ENCODE measurements around the gene TVP23C.

TVP23C gene

DNA sequence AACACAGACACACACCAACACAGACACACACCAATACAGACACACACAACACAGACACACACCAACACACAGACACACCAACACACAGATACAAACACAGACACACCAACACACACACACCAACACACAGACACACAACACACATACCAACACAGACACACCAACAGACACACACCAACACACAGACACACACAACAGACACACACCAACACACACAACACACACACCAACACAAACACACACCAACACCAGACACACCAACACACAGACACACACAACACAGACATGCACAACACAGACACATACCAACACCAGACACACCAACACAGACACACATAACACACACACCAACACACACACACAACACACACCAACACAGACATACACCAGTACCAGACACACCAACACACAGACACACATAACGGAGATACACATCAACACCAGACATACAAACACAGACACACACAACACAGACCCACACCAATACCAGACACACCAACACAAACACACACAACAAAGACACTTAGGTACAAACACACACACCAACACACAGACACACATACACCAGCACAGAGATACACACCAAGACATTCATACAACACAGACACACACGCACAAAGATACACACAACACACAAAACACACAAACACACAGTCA is 98.1 kb downstream of the TVP23C start:
- no peak for DNase-seq (ENCODE audit: low read depth)

DNA sequence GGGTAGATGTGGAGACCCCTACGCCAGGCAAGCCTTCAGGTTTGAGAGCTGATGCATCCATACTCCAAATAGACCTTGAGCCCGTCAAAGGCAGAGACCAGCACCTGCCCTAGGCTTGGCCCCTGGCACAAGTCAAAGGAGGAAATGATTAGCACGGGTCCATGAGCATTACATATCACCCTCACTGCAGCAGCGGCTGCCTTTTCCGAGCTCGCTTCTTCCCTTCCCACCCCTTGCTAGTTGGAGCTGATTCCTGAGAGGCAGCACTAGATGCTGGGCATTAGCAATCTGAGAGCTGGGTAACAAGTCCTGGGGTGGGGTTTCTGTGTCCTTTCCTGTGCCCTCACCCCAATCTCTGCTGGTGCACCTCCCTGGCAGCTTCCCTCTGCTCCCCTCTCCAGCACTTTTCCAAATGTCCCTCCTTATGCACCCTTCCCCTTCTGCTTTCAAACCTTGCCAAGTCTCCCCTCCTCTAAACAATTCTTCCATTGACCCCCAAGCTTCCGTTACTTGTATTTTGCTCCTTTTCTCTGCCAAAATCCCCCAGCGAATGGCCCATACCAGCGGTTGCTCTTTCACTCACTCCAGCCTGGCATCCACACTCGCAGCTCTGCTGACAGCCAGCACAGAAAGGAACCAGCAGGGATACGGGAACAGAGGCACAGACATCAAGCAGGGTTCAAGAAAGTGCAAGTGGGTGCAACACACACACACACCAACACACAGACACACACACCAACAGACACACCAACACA is 98.9 kb downstream of the TVP23C start:
- DNase-seq (ENCODE audit: low read depth) = no peak

DNA sequence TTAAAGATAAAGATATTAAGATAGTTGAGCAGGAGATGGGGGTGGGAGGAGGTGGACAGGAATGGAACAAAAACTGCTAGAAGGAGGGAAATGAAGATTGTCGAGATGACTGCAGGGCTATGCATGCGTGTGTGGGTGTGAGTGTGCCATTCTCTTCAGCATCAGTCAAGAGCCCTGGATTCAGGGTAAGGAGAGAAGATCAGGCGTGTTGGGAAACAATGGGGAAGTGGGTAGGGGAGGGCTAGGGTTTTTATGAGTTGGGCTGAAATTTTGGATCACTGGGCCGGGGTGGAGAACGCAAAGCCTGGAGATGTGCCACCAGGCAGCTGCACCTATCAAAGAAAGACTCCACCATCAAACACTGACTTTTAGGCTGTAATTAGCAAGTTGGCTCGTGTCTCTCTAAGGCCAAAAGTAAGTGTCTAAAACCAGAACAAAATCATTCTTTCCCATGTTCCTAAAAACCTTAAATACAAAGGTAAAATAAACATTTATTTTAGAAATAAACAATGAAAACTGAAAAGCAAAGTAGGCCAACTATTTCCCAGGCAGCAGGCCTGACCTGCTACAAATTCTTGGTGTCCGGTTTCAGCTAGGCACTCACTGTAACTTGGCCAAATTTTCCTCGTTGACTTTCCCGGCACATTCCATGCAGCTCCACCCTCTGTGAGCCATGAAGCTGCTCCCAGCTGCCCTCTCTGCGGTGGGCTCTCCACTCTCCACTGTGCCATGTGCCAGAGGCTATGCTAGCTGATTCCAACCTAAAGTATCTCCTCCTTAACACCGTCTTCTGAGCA is 100.1 kb downstream of the TVP23C start:
- DNase-seq (ENCODE audit: low read depth) = no peak

DNA sequence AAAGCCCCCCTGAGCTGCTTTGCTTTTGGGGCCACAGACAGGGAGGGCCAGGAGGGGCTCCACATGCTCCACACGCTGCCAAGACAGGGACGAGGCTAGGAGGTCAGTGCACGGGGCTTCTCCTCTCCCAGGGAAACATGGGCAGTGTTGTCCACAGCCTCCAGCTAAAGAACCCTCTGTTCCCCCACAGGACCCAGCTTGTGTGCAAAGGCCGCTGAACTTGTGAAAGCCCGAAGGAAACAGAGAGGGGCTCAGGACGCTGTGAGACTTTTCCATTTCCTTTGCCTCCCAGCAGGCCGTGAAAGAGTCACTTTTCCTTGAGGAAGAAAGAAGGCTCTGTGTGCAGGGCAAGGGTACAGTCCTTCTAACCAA is 105.6 kb downstream of the TVP23C start:
- DNase-seq (ENCODE audit: low read depth) = no peak

DNA sequence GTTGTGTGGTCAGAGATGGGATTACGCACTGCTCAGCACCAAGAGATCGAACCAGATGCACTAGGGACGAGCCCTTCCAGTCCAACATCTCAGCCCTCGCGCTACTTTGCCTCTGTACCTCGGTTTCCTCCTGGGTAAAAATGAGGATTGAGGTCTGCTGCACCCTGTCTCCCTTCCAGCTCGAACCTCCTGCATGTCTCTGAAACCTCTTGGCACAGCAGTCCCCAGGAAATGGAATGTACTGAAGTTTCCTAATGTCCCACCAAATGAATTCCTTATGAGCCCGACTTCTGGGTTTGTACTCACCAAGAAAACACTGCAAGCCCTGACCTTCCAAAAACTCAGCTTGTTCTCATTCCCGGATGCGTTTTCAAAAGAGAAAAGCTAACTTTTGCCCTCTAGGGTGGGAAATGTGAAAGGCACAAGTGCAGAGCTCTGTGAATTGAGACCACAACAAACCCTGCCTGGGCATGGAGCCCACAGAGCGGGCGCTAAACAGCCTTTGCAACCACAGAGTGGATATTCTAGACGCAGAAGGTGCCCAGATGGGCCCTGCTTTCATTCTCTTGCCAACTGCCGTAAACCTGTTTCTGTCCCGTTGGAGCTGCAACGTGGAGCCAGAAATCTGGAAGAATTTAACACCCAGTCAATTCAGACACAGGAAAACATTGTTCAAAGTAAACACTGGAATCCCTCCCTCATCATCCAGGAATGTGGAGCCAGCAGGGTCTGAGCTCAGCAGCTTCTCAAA is 106.1 kb downstream of the TVP23C start:
- DNase-seq (ENCODE audit: low read depth) = no peak

DNA sequence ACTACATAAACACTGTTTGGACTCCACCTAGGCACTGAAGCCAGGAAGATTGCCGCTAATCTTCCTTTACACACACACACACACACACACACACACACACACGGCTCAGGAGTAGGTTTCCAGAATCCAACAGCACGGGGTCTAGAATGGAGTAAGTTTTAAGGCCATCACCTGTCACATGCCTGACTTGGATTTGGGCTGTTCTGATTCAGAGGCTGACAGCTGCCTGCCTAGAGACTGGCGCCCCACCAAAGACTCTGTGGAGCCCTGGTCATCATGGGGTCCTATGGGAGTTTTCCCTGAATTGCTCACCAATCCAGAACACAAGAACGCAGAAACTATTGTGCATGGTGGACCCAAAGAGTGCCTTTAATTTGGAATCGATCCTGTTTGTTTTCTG is 106.8 kb downstream of the TVP23C start:
- no peak for DNase-seq (ENCODE audit: low read depth)

DNA sequence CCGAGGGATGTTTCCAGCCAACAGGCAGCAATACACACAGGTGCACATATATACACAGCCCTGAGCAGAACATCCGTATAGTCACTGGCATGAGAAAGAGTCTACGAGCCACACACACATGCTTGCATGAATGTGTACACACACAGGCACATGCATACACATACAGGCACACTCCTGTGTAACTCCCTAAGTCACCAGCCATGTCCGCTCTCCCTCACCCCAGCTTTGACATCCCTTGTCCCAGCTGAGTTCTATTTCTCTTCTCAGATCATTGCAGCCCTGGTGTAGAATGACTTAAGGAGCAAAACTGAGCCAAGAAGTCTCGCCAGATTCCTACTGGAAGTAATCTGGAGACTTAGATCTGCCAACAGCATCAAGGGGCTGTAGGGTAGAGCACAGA is 108.9 kb downstream of the TVP23C start:
- no peak for DNase-seq (ENCODE audit: low read depth)

DNA sequence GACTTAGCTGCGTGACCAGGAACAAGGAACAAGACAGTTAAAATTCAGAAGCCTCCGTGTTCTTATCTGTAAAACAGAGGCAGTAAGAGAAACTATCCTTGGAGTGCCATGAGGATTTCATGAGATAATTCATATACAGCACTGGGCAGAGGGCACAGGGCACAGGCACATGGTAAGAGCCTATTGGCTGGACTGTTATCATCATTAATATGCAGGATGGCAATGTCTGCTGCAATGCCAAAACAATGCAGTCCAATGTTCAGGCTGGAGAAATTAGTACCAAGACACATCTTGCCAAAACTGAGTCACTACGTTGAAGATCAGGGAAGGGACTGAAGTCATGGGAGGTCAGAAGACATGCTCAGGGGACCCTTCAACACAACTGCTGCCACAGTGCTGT is 109.5 kb downstream of the TVP23C start:
- no peak for DNase-seq (ENCODE audit: low read depth)

DNA sequence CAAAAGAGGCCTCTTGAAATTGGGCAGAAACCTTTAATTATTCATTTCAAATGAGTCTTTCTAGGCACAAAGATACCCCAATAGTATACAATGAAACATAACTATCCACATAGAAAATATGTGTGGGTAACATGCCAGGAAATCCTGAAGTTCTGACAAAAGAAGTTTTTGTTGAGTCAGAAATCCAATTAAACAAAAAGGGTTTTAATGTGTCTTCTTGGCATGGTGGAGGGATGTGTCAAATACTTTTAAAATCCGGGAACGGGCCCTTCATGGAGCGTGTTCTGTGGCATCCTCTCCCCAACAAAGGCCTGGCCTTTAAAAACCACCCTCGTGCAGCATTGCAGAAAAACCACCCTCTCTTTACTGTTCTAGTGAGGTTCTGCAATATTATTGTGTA is 110.0 kb downstream of the TVP23C start:
- no peak for DNase-seq (ENCODE audit: low read depth)

DNA sequence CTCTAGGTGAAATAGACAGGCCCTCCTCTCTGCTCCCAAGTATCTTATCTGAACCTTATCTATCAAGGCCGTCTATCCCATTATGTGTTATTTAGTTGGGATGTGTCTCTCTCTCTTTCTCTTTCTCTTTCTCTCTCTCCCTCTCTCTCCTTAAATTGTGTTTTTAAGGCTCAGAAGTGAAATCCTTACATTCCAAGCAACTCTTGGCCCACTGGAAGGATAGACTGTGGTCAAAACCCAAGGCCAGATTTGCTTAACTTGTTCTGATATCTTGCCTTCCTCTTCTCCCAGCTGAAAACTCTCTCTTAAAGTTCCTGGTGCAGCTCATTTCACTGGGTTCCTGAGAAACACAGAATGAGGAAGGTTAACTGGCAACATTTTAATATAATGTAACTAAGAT is 110.5 kb downstream of the TVP23C start:
- DNase-seq (ENCODE audit: low read depth) = no peak

Data from T follicular helper cell (primary cell).